BJ (cell line): ENCODE data around the gene COL5A1. TPM values are rescaled to one million over a fixed set of nuclear protein-coding genes. Genes with fewer than 3 reads are reported as not detected.

Experiments
- CTCF ChIA-PET: fragments of 350-600 bp; formaldehyde crosslinking; extraction: SDS; loops from one replicate; lab custom pipeline; 2021; ENCODE audit warnings: antibody characterized with exemption, inconsistent platforms; lab: Yijun Ruan, JAX
- POLR2A ChIA-PET: fragments of 300-600 bp; sonication (Branson Sonifier 250); formaldehyde crosslinking; extraction: SDS; loops from one replicate; lab custom pipeline; 2021; ENCODE audit warnings: antibody characterized with exemption; lab: Charles Lee
- DNase-seq: peaks from one replicate; pipeline ENCODE4 v3.0.0-alpha.2; 2011; ENCODE audit warnings: low read depth
- H3K27me3 ChIP-seq: 2 replicates; pipeline ENCODE4 v1.6.0; 2011; ENCODE audit warnings: low read length; ENCODE audit not compliant: control insufficient read depth, insufficient read depth
- H3K36me3 ChIP-seq: 2 replicates; pipeline ENCODE4 v1.5.1; 2011; ENCODE audit warnings: low read length; ENCODE audit not compliant: control insufficient read depth, insufficient read depth
- H3K4me3 ChIP-seq: 2 replicates; pipeline ENCODE4 v1.5.1; 2011; ENCODE audit warnings: low read depth, mild to moderate bottlenecking, control low read depth, low read length
- polyA plus RNA-seq: library from polyadenylated mRNA; depleted of rRNA; stranded (reverse); fragments of >200 nt; gene quantifications from 2 replicates; pipeline ENCODE4 v1.2.3, GENCODE V29; 2011
- TF ChIP-seq, protein P1 (sequence below): IDR thresholded peaks from 2 replicates; pipeline ENCODE4 v1.5.1; 2011; ENCODE audit warnings: low read depth, mild to moderate bottlenecking, control low read depth, inconsistent platforms, low read length, moderate library complexity; ENCODE audit not compliant: insufficient read depth

The COL5A1 gene
- polyA plus RNA-seq, 1 experiment: 251 TPM

DNA sequence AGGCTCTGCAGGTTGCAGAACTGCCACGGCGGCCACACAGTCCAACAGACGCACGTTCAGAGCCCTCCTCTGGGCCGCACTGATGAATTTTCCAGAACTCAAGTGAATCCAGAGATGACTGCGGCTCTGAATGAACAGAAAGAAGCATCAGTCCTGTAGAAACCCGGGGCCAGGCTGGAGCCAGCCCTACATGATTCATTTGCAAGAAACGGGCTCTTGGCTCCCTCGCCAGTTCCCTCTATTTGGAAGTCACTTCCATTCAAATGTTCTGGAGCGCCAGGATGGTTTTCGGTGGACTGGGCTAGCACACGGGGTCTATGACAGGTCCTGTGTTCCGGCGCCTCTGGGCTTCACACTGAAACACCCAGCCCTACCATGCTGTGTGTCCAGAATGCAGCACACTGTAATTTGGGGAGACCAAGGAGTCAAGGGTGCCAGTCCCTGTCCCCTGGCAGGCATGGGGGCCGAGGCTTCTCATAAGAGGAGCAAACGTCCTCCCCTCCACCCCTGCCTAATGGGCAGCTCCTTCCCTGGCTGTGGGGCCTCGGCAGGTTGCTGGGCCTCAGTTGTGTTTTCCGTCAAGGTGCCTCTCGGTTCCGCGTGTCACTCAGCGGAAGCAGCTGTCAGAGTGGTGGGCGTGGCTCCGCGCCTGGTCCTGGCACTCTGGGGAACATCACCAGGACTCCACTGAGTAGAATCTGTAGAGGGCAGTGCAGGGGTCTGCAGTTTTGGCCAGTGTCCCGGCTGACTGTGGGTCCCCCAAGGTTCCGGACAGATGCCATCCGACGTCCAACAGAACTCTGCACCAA is 18.1 kb upstream of the COL5A1 start:
- no peak for DNase-seq
- H3K36me3 ChIP-seq: no peaks in the 10 kb centered on the region
- ChIA-PET POLR2A (no interaction called here), CTCF (interaction anchor here (1.2 to 1.6 kb wide), 3 partner anchors 9 to 66 kb away, joined by 3 to 6 read pairs (median 3); no protein-coding TSS in a partner anchor)
- TF ChIP-seq, protein P1, sequence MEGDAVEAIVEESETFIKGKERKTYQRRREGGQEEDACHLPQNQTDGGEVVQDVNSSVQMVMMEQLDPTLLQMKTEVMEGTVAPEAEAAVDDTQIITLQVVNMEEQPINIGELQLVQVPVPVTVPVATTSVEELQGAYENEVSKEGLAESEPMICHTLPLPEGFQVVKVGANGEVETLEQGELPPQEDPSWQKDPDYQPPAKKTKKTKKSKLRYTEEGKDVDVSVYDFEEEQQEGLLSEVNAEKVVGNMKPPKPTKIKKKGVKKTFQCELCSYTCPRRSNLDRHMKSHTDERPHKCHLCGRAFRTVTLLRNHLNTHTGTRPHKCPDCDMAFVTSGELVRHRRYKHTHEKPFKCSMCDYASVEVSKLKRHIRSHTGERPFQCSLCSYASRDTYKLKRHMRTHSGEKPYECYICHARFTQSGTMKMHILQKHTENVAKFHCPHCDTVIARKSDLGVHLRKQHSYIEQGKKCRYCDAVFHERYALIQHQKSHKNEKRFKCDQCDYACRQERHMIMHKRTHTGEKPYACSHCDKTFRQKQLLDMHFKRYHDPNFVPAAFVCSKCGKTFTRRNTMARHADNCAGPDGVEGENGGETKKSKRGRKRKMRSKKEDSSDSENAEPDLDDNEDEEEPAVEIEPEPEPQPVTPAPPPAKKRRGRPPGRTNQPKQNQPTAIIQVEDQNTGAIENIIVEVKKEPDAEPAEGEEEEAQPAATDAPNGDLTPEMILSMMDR: no peak
- H3K4me3 ChIP-seq: no peak overlapping the region
- H3K27me3 ChIP-seq: no peaks in the 10 kb centered on the region

DNA sequence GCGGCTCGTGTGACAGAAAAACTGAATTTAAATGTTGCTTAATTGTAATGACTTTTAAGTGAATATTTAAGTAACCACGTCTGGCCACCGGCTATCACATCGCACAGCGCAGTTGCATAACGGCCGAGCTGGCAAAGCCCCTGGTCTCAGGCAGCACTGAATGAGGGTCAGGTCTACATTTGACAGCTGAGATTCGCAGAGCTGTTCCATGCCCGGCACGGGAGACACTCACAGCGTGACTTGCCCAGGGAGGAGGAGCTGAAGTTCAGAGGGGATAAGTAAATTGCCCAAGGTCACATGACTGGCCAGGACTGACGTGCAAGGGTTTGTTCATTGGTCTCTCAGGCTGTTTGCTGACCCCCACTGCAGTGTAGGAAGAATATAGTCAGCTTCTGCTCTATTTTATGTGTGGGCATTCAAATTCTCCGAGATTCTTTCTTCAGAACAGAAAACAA is 17.4 kb upstream of the COL5A1 start:
- H3K36me3 ChIP-seq: no peaks in the 10 kb centered on the region
- no peak overlapping the region for H3K4me3 ChIP-seq
- H3K27me3 ChIP-seq: no peaks in the 10 kb centered on the region
- DNase-seq: no peak
- TF ChIP-seq, protein P1: no peak
- ChIA-PET CTCF (interaction anchor here (0.8 to 1.6 kb wide), 4 partner anchors 10 to 65 kb away, joined by 3 to 6 read pairs (median 3); no protein-coding TSS in a partner anchor), POLR2A (no interaction called here)

DNA sequence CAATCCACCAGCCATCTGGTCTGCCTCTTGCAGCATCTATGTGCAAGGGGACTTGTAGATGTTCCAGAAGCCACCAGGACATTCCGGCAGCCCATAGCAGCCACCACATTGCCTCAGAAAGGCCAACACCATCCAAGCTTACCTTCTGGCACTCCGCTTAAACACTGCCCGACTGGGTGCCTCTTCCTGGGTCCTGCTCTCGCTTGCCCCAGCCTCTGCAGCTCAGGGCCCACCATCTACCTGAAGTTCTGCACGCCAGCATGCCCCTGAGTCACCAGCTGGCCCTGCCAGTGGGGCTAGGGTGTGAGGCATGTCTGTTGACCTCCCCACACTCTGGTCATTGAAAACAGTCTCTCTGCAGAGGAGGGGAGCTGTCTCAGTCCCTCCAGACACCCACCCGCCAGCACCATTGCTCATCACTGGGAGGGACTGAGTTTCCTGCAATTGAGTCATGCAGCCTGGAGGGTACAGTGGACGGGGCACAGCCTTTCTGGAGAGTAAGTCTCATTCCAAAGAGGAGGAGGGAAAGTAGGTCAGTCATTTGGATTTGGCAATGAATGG is 16.9 kb upstream of the COL5A1 start:
- POLR2A ChIA-PET: interaction anchor here (0.5 to 0.6 kb wide), 2 partner anchors 64 to 168 kb away, joined by 4 read pairs; no protein-coding TSS in a partner anchor
- no peaks in the 10 kb centered on the region for H3K27me3 ChIP-seq
- TF ChIP-seq, protein P1: no peak
- CTCF ChIA-PET: interaction anchor here (0.8 to 1.6 kb wide), 5 partner anchors 10 to 64 kb away, joined by 3 to 8 read pairs (median 3); partner anchors contain the start of gene COL5A1
- no peak overlapping the region for H3K4me3 ChIP-seq
- H3K36me3 ChIP-seq: no peaks in the 10 kb centered on the region
- DNase-seq: peak; percentile 86

DNA sequence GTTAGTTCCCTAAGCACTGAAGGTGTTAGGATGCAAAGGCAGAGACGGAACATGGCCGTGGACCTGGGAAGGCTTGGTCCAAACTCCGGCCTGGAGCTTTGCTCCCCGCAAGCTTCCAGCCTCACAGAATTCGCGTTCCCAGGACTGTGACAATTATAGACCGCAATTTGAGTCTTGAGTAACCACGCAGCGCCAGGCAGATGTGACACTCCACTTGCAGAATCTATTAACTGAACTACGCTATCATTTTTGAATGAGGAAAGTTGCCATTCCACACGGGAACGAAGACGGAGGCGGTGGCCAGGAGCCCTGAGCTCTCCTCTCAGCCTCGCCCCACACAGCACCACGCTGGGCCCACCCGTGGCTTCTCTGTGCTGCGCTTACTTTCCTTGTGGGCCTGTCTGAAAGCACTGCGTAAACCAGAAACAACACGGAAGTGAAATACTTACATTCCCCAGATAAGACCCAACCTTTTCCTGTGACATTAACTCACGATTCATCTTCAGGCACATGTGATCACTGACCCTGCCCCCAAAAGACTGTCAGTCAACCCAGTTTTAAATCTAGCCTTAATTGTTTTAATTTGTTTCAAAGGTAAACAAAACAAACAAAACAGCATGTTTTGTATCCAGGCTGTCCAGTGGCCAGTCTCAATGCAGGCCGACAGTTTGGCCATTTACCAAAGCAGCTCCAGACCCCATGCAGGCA is 16.1 kb upstream of the COL5A1 start:
- H3K36me3 ChIP-seq: no peaks in the 10 kb centered on the region
- no peak for DNase-seq
- POLR2A ChIA-PET: interaction anchor here (0.5 to 1.3 kb wide), 3 partner anchors 16 to 169 kb away, joined by 3 to 4 read pairs (median 4); partner anchors contain the start of gene COL5A1
- TF ChIP-seq, protein P1: no peak
- H3K27me3 ChIP-seq: no peaks in the 10 kb centered on the region
- CTCF ChIA-PET: interaction anchor here (0.9 to 1.5 kb wide), 5 partner anchors 12 to 69 kb away, joined by 3 to 8 read pairs (median 3); partner anchors contain the start of gene COL5A1
- no peak overlapping the region for H3K4me3 ChIP-seq
